ENCODE measurements around the gene STIM1. TPM values are rescaled to one million over a fixed set of nuclear protein-coding genes. Genes with fewer than 3 reads are reported as not detected.
A peak's percentile ranks its signal among the peaks of the same experiment; 100 is the strongest.
"Not testable (repeated sequence)": the region's sequence is repeated elsewhere in the genome, so short reads cannot be mapped to it uniquely, and the experiment has no call there.

STIM1 gene
- total RNA-seq, 4 donors from 2014 or later, result 50.1 to 112 (median 63.3) TPM

DNA sequence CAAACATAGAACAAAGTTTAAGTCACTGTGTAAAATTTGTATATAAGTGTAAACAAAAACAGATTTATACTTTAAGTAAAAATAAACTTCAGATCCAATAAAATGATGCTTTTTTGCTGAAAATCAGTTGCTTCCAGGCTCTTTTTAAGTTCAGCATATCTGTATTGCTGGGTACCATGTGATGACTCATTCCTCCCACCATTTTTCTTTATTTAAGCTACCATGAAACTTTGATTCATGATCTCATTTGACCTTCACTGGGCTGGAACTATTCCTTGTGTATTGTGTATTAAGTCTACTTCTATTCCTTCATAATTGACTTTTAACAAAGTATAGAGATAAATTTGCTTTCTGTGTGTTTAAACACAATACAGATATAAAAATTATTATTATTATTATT is 192.9 kb downstream of the STIM1 start:
- Histone ChIP-seq H3K9me3 (no peaks in the 10 kb centered on the region), H3K4me1 (peaks cover 15 to 37% (median 23%) of the 10 kb centered on the region in 3 donors), H3K4me3 (no peak overlapping the region), H3K27me3 (no peaks in the 10 kb centered on the region), H3K36me3 (peaks cover 0 to 25% (median 0%) of the 10 kb centered on the region in 3 donors), H3K27ac (no peak overlapping the region)
- no peak for DNase-seq
- no peak for TF ChIP-seq POLR2A (IDR thresholded peaks at IDR 0.05)
- TF ChIP-seq, protein P1, sequence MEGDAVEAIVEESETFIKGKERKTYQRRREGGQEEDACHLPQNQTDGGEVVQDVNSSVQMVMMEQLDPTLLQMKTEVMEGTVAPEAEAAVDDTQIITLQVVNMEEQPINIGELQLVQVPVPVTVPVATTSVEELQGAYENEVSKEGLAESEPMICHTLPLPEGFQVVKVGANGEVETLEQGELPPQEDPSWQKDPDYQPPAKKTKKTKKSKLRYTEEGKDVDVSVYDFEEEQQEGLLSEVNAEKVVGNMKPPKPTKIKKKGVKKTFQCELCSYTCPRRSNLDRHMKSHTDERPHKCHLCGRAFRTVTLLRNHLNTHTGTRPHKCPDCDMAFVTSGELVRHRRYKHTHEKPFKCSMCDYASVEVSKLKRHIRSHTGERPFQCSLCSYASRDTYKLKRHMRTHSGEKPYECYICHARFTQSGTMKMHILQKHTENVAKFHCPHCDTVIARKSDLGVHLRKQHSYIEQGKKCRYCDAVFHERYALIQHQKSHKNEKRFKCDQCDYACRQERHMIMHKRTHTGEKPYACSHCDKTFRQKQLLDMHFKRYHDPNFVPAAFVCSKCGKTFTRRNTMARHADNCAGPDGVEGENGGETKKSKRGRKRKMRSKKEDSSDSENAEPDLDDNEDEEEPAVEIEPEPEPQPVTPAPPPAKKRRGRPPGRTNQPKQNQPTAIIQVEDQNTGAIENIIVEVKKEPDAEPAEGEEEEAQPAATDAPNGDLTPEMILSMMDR (IDR thresholded peaks at IDR 0.05), result no peak
- intact Hi-C loops (cut with DNase I), result no loop called here

DNA sequence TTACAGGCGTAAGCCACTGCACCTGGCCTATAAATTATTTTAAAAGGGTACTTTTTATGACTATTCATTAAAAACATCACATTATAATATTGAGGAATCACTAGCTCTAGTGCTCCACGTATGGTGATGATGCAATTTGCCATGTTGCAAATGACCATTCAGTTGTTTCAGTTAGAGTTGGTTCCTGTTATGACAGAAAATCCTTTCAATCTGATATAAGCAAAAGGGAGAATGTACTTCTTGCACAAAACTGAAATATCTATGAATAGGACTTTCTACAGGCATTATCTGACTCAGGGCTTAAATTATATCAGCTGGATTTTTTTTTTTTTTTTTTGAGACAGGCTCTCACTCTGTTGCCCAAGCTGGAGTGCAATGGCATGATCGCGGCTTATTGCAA is 193.5 kb downstream of the STIM1 start:
- no peak for DNase-seq
- Histone ChIP-seq H3K4me1 (peaks cover 15 to 31% (median 19%) of the 10 kb centered on the region in 3 donors), H3K4me3 (no peak overlapping the region), H3K36me3 (peaks cover 0 to 25% (median 0%) of the 10 kb centered on the region in 3 donors), H3K9me3 (no peaks in the 10 kb centered on the region), H3K27ac (no peak overlapping the region), H3K27me3 (no peaks in the 10 kb centered on the region)
- no peak for TF ChIP-seq POLR2A (IDR thresholded peaks at IDR 0.05)
- TF ChIP-seq, protein P1 (IDR thresholded peaks at IDR 0.05), result no peak
- intact Hi-C loops (cut with DNase I), result no loop called here
- 68 to 86% methylated on average over 4 of the region's 4 CpGs for WGBS, 2 donors

- TF ChIP-seq POLR2A (IDR thresholded peaks at IDR 0.05), result no peak
- TF ChIP-seq, protein P1 (IDR thresholded peaks at IDR 0.05), result no peak
- H3K36me3 ChIP-seq, result peaks cover 0 to 30% (median 0%) of the 10 kb centered on the region in 3 donors
- intact Hi-C loops (cut with DNase I), result no loop called here
- no peak overlapping the region for H3K27ac ChIP-seq
- WGBS, 2 donors, result 77 to 100% methylated on average over 1 of the region's 1 CpG
- no peaks in the 10 kb centered on the region for H3K27me3 ChIP-seq
- DNase-seq, result no peak
- peaks cover 5 to 28% (median 8%) of the 10 kb centered on the region in 3 donors for H3K4me1 ChIP-seq
- no peaks in the 10 kb centered on the region for H3K9me3 ChIP-seq
- H3K4me3 ChIP-seq, result no peak overlapping the region
Observed at GRCh38 chr11:4050138-4050537, 194.7 kb downstream of the STIM1 start.

DNA sequence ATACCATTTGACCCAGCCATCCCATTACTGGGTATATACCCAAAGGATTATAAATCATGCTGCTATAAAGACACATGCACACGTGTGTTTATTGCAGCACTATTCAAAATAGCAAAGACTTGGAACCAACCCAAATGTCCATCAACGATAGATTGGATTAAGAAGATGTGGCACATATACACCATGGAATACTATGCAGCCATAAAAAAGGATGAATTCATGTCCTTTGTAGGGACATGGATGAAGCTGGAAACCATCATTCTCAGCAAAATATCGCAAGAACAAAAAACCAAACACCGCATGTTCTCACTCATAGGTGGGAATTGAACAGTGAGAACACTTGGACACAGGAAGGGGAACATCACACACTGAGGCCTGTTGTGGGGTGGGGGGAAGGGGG is 197.7 kb downstream of the STIM1 start:
- H3K27ac ChIP-seq; DNase-seq; H3K9me3 ChIP-seq; H3K27me3 ChIP-seq; intact Hi-C loops (cut with DNase I); H3K4me3 ChIP-seq: not testable (repeated sequence)
- 87 to 95% methylated on average over 4 of the region's 4 CpGs for WGBS, 2 donors
- H3K36me3 ChIP-seq, result peaks cover 0 to 47% (median 9%) of the 10 kb centered on the region in 3 donors
- peaks cover 0 to 22% (median 11%) of the 10 kb centered on the region in 3 donors for H3K4me1 ChIP-seq

DNA sequence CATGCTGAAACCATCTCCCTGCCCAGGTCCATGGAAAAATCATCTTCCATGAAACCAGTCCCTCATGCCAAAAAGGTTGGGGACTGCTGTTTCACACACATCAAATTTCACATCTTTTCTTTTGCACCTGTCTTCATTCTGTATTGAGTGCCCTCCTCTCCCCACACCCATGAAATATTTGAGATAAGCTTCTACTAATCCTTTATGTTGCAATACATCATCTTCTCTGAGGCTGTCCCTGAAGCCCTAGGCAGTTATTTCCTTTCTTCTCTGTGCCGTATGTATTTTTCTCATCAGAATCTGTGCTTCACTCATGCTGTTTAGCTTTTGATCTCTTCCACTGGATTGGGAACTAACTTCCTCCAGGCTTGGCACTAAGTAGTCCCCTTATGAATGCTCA is 199.2 kb downstream of the STIM1 start:
- H3K4me1 ChIP-seq, result peaks cover 5 to 36% (median 18%) of the 10 kb centered on the region in 3 donors
- intact Hi-C loops (cut with DNase I), result no loop called here
- no peaks in the 10 kb centered on the region for H3K9me3 ChIP-seq
- no peak overlapping the region for H3K4me3 ChIP-seq
- DNase-seq, result no peak
- no peak for TF ChIP-seq POLR2A (IDR thresholded peaks at IDR 0.05)
- TF ChIP-seq, protein P1 (IDR thresholded peaks at IDR 0.05), result no peak
- H3K27me3 ChIP-seq, result no peaks in the 10 kb centered on the region
- H3K27ac ChIP-seq, result no peak overlapping the region
- H3K36me3 ChIP-seq, result peaks cover 0 to 51% (median 9%) of the 10 kb centered on the region in 3 donors
- 20 to 50% methylated on average over 1 of the region's 1 CpG for WGBS, 2 donors

- H3K27ac ChIP-seq, result peak overlapping the region; percentile 19 to 70 (median 54)
- WGBS, 2 donors, result 40% methylated on average over 1 of the region's 1 CpG; no CpG with 5 or more reads in 1 of the 2 donors
- TF ChIP-seq POLR2A (IDR thresholded peaks at IDR 0.05), result no peak
- TF ChIP-seq, protein P1 (IDR thresholded peaks at IDR 0.05), result no peak
- no peaks in the 10 kb centered on the region for H3K9me3 ChIP-seq
- no peaks in the 10 kb centered on the region for H3K27me3 ChIP-seq
- intact Hi-C loops (cut with DNase I), result no loop called here
- no peak for DNase-seq
- peaks cover 9 to 75% (median 9%) of the 10 kb centered on the region in 3 donors for H3K36me3 ChIP-seq
- no peak overlapping the region for H3K4me3 ChIP-seq
- peaks cover 5 to 53% (median 21%) of the 10 kb centered on the region in 3 donors for H3K4me1 ChIP-seq
Observed at GRCh38 chr11:4059424-4059823, 204.0 kb downstream of the STIM1 start.
